Neural crest cell (in vitro differentiated cells): Measurements from ENCODE around the gene PNMA5. TPM values are rescaled to one million over a fixed set of nuclear protein-coding genes. Genes with fewer than 3 reads are reported as not detected.

ENCODE experiments used
- DNase-seq: peaks from one replicate; pipeline ENCODE4 v3.0.0; 2021; ENCODE audit warnings: low read depth, mixed read lengths, low spot score
- H3K27ac Mint-ChIP-seq: one replicate; pipeline ENCODE4 v1.8.0; 2021; ENCODE audit warnings: mild to moderate bottlenecking, mixed read lengths; ENCODE audit not compliant: unreplicated experiment
- H3K27me3 Mint-ChIP-seq: 2 replicates; pipeline ENCODE4 v1.8.0; 2021; ENCODE audit warnings: low read depth, mild to moderate bottlenecking, mixed read lengths
- H3K36me3 Mint-ChIP-seq: 2 replicates; pipeline ENCODE4 v1.8.0; 2021; ENCODE audit warnings: low read depth, mild to moderate bottlenecking, mixed read lengths
- H3K4me1 Mint-ChIP-seq: 2 replicates; pipeline ENCODE4 v1.8.0; 2021; ENCODE audit warnings: mixed read lengths
- H3K4me3 Mint-ChIP-seq: one replicate; pipeline ENCODE4 v1.8.0; 2021; ENCODE audit warnings: mild to moderate bottlenecking, mixed read lengths
- H3K9me3 Mint-ChIP-seq: 2 replicates; pipeline ENCODE4 v1.8.0; 2021; ENCODE audit warnings: mixed read lengths
- total RNA-seq: library from RNA; stranded (reverse); gene quantifications from 2 replicates; pipeline ENCODE4 v1.2.1, GENCODE V29; 2021
- TF ChIP-seq, protein P1 (sequence below): fragments of 200-600 bp; sonication (generic); conservative IDR thresholded peaks from 2 replicates; pipeline ENCODE4 v1.5.0; 2021; ENCODE audit warnings: antibody characterized with exemption, mild to moderate bottlenecking

The PNMA5 gene
- total RNA-seq, 1 donor from 2014 or later: not detected

DNA sequence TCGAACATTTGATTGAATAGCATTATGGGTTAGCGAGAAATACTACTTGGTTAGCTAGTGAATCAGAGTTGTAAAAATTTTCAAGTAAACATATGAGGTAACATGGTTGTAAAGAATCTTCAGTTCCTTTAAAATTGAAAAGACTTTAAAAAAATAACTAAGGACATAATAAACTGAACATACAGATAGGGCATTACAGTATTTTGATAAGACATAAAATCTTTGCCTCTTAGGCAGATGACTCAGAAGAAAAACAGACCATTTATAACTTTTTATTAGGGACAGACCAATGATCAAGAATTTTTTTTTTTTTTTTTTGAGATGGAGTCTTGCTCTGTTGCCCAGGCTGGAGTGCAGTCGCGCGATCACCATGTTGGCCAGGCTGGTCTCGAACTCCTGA, 43.1 kb downstream of the PNMA5 start:
- Mint-ChIP-seq H3K4me3 (no peak overlapping the region), H3K27me3 (no peaks in the 10 kb centered on the region), H3K27ac (no peak overlapping the region), H3K9me3 (no peaks in the 10 kb centered on the region), H3K4me1 (no peaks in the 10 kb centered on the region), H3K36me3 (no peaks in the 10 kb centered on the region)
- TF ChIP-seq, protein P1, sequence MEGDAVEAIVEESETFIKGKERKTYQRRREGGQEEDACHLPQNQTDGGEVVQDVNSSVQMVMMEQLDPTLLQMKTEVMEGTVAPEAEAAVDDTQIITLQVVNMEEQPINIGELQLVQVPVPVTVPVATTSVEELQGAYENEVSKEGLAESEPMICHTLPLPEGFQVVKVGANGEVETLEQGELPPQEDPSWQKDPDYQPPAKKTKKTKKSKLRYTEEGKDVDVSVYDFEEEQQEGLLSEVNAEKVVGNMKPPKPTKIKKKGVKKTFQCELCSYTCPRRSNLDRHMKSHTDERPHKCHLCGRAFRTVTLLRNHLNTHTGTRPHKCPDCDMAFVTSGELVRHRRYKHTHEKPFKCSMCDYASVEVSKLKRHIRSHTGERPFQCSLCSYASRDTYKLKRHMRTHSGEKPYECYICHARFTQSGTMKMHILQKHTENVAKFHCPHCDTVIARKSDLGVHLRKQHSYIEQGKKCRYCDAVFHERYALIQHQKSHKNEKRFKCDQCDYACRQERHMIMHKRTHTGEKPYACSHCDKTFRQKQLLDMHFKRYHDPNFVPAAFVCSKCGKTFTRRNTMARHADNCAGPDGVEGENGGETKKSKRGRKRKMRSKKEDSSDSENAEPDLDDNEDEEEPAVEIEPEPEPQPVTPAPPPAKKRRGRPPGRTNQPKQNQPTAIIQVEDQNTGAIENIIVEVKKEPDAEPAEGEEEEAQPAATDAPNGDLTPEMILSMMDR: no peak
- DNase-seq: no peak

DNA sequence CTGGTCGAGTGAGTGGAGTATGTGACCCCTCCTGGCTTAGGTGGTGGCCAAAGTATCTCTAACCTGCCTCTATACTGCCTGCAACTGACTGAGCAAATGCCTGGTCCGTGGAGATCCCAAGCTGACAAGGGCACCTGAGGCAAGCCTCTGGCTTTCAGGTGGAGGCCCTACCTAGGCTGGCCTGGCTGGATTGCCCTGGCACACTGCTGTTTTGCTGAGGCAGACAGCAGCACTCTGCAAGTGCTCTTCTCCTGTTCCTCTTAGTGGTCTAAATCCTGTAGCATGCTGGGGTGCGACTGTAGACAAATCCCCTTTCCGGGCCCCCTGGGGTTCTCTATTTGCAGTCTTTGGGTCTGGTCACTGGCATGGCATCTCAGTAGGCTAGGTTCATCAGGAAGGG, 44.8 kb downstream of the PNMA5 start:
- TF ChIP-seq, protein P1: no peak
- Mint-ChIP-seq H3K4me3 (no peak overlapping the region), H3K27ac (no peak overlapping the region), H3K9me3 (no peaks in the 10 kb centered on the region), H3K36me3 (no peaks in the 10 kb centered on the region), H3K27me3 (no peaks in the 10 kb centered on the region), H3K4me1 (no peaks in the 10 kb centered on the region)
- no peak for DNase-seq

DNA sequence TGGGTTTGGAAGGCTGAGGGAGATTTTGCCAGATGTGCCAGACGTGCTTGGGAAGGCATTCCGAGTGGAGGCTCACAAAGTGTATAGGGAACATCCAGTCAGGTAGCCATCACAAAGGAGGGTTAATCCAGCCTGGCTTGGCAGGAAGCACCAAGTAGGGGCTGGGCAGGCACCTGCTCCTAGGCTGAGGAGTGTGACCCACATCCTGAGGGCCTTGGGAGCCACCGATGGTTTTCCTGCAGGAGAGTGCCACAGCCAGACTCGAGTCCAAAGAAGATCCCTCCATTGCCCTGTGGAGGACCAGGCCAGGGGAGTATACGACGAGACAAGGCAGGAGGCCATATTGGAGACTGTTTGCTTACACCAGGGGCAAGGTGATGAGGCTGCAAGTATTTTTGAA, 47.2 kb downstream of the PNMA5 start:
- no peaks in the 10 kb centered on the region for H3K27me3 Mint-ChIP-seq
- no peak overlapping the region for H3K4me3 Mint-ChIP-seq
- no peak overlapping the region for H3K27ac Mint-ChIP-seq
- H3K4me1 Mint-ChIP-seq: no peaks in the 10 kb centered on the region
- no peaks in the 10 kb centered on the region for H3K36me3 Mint-ChIP-seq
- no peak for DNase-seq
- H3K9me3 Mint-ChIP-seq: no peaks in the 10 kb centered on the region
- TF ChIP-seq, protein P1: no peak

DNA sequence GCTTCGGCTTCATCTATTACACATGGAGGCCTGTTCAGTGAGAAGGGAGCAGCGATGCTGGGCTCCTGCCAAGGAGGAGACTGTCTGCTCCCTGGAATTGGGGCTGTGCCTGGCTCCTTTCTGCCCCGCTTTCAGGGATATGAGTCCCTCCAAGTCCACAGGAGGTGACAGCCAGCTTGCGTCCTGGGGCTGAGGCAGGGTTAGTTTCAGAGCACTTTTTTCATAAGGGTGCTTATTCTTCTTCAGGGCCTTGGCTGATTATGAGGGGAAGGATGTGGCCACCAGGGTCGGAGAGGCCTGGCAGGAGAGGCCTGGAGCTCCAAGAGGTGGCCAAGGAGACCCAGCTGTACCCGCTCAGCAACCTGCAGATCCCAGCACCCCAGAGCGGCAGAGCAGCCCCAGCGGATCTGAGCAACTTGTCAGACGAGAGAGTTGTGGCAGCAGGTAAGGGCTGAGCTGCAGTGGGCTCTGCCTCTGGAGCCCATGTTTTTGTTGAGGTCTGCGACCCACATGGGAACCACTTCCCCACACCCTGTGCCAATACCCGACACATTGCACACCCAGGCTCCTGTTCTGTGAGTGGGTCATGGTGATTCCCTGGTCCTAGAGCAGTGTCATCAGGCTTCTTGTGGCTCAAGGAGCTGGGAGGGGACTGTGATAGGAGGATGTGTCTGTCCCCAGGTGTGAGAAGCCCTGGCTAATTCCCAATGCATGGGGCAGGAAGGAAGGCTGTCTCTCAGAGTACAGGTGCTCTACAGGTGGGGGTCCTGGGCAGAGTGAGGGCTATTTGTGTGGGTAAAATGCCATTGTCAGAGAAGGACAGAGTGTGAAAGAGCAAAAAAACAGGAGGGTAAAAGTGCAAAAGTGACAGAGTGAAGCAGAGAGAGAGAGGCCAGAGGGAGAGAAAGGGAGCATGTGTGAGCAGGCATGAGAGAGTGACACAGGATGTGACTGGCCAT, 48.6 kb downstream of the PNMA5 start:
- H3K9me3 Mint-ChIP-seq: no peaks in the 10 kb centered on the region
- H3K4me3 Mint-ChIP-seq: no peak overlapping the region
- TF ChIP-seq, protein P1: no peak
- H3K27ac Mint-ChIP-seq: no peak overlapping the region
- no peak for DNase-seq
- no peaks in the 10 kb centered on the region for H3K27me3 Mint-ChIP-seq
- H3K4me1 Mint-ChIP-seq: peaks cover 4% of the 10 kb centered on the region
- H3K36me3 Mint-ChIP-seq: no peaks in the 10 kb centered on the region

DNA sequence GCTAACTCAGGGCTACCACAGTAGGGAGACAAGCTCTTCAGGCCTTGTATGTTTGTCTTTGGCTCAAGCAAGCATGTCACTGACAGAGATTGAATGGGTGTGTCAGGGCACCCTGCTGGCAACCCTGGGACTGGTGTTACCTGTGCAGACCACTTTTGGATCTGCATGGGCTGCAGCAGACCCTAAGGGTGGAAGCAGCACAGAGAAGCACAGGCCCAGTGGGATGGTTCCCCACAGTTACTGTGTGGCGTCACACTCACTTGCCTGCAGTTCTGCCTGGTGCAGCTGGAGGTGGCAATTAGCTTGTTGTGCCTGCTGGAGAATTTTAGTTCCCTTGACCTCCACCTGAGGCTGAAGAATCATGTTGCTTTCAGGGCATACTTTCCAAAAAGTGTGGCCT, 50.1 kb downstream of the PNMA5 start:
- Mint-ChIP-seq H3K36me3 (no peaks in the 10 kb centered on the region), H3K4me1 (peaks cover 4% of the 10 kb centered on the region), H3K27me3 (no peaks in the 10 kb centered on the region), H3K27ac (no peak overlapping the region), H3K9me3 (no peaks in the 10 kb centered on the region), H3K4me3 (no peak overlapping the region)
- TF ChIP-seq, protein P1: no peak
- no peak for DNase-seq
